Measurements from ENCODE around the gene PLEKHJ1. TPM values are rescaled to one million over a fixed set of nuclear protein-coding genes. Genes with fewer than 3 reads are reported as not detected.

Gene PLEKHJ1
- total and polyA plus RNA-seq, 2 of the 8 experiments (the other 6 are each of a cell fraction or from before 2014, with no cell fraction given): 135 to 187 TPM

DNA sequence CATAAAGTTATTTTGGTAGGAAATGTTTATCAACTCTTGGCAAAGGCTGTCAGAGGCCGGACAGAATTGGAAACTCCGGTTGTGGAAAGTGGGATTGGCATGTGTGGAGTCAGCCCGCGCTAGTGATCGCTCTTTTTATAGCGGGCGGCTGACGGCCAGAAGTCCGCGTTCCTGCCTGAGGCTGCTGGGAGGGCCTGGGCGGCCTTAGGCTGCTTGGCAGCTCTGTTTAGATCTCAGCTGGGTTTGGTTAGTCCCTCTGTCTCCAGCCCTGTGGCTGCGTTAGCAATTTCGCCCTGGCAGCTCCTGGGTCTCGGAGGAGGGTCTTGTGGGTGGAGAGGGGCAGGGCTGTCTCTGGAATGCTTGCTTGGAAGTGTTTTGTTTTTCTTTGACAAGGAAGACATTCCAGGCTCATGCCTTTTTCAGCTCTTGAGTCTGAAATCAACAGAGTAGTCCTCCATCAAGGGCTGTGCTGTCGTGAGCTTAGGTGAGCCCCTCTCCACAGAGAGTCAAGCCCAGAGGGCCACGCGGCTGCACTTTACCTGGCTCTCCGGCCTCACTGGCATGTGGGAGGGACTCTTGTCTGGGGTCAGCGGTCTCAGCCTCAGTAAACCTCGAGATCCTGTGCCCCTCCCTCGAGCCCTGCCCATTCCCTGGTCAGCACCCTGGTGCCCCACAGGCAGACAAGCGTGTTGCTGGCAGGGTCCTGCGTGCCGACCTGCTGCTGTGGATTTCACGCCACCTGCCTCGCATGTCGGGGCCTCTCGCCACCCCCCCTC, 49.9 kb downstream of the PLEKHJ1 start (continued):
- TF ChIP-seq, protein P1, sequence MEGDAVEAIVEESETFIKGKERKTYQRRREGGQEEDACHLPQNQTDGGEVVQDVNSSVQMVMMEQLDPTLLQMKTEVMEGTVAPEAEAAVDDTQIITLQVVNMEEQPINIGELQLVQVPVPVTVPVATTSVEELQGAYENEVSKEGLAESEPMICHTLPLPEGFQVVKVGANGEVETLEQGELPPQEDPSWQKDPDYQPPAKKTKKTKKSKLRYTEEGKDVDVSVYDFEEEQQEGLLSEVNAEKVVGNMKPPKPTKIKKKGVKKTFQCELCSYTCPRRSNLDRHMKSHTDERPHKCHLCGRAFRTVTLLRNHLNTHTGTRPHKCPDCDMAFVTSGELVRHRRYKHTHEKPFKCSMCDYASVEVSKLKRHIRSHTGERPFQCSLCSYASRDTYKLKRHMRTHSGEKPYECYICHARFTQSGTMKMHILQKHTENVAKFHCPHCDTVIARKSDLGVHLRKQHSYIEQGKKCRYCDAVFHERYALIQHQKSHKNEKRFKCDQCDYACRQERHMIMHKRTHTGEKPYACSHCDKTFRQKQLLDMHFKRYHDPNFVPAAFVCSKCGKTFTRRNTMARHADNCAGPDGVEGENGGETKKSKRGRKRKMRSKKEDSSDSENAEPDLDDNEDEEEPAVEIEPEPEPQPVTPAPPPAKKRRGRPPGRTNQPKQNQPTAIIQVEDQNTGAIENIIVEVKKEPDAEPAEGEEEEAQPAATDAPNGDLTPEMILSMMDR (IDR thresholded peaks at IDR 0.05; ENCODE audit: control extremely low read depth in 1 of 3, insufficient read depth in 1 of 3, low read depth in 1 of 3, low read length in 3 of 3): no peak
- no peak for TF ChIP-seq CHD2 (IDR thresholded peaks at IDR 0.05; ENCODE audit: low read length)
- TF ChIP-seq E2F6 (IDR thresholded peaks at IDR 0.05): no peak
